MM.1S (cell line): ENCODE data around the gene GAS7.

Experiments used
- DNase-seq: peaks from one replicate; pipeline ENCODE4 v3.0.0-alpha.2; 2015
- H2AFZ ChIP-seq: fragments of 300-600 bp; sonication (generic); 2 replicates; pipeline ENCODE4 v1.6.0; 2016; ENCODE audit warnings: antibody characterized with exemption, low read length
- H3F3A ChIP-seq: fragments of 300-600 bp; sonication (generic); 2 replicates; pipeline ENCODE4 v1.6.1; 2016; ENCODE audit warnings: mild to moderate bottlenecking, antibody characterized with exemption, low read length, moderate library complexity, mixed read lengths; ENCODE audit not compliant: insufficient read depth
- H3K27ac ChIP-seq: fragments of 300-600 bp; sonication (generic); 2 replicates; pipeline ENCODE4 v1.5.1; 2016; ENCODE audit warnings: mild to moderate bottlenecking, low read length
- H3K27me3 ChIP-seq: fragments of 300-600 bp; sonication (generic); replicated peaks from 2 replicates; pipeline ENCODE4 v1.6.0; 2016; ENCODE audit warnings: low read length; ENCODE audit not compliant: insufficient read depth
- H3K36me3 ChIP-seq: fragments of 300-600 bp; sonication (generic); replicated peaks from 2 replicates; pipeline ENCODE4 v1.6.1; 2016; ENCODE audit warnings: mild to moderate bottlenecking, low read length, mixed read lengths; ENCODE audit not compliant: insufficient read depth
- H3K4me1 ChIP-seq: fragments of 300-600 bp; sonication (generic); 2 replicates; pipeline ENCODE4 v1.6.1; 2016; ENCODE audit warnings: low read length, mixed read lengths
- H3K4me2 ChIP-seq: fragments of 300-600 bp; sonication (generic); 2 replicates; pipeline ENCODE4 v1.6.0; 2016; ENCODE audit warnings: low read depth, low read length
- H3K4me3 ChIP-seq: fragments of 300-600 bp; sonication (generic); 2 replicates; pipeline ENCODE4 v1.5.1; 2016; ENCODE audit warnings: low read length, mixed read lengths
- H3K79me2 ChIP-seq: fragments of 300-600 bp; sonication (generic); 2 replicates; pipeline ENCODE4 v1.6.1; 2016; ENCODE audit warnings: mixed run types, low read length, mixed read lengths
- H3K9ac ChIP-seq: fragments of 300-600 bp; sonication (generic); 2 replicates; pipeline ENCODE4 v1.6.1; 2016; ENCODE audit warnings: low read length, mixed read lengths
- H3K9me2 ChIP-seq: fragments of 300-600 bp; sonication (generic); replicated peaks from 2 replicates; pipeline ENCODE4 v1.6.1; 2016; ENCODE audit warnings: mild to moderate bottlenecking, low read length, mixed read lengths; ENCODE audit not compliant: insufficient read depth
- H3K9me3 ChIP-seq: fragments of 300-600 bp; sonication (generic); replicated peaks from 2 replicates; pipeline ENCODE4 v1.6.1; 2016; ENCODE audit warnings: mild to moderate bottlenecking, low read length, mixed read lengths; ENCODE audit not compliant: insufficient read depth
- H4K20me1 ChIP-seq: fragments of 300-600 bp; sonication (generic); 2 replicates; pipeline ENCODE4 v1.6.1; 2016; ENCODE audit warnings: mild to moderate bottlenecking, low read length, moderate library complexity, mixed read lengths; ENCODE audit not compliant: insufficient read depth
- CTCF ChIP-seq: fragments of 300-600 bp; sonication (generic); IDR thresholded peaks from 2 replicates; pipeline ENCODE4 v1.5.1; 2016; ENCODE audit warnings: antibody characterized with exemption, low read length, mixed read lengths
- EZH2 ChIP-seq: fragments of 300-600 bp; sonication (generic); optimal IDR thresholded peaks from 2 replicates; pipeline ENCODE3; 2017; ENCODE audit warnings: low read depth, mild to moderate bottlenecking, antibody characterized with exemption, low read length, mixed read lengths
- EZH2phosphoT487 ChIP-seq: fragments of 300-600 bp; sonication (generic); IDR thresholded peaks from 2 replicates; pipeline ENCODE4 v1.6.1; 2018; ENCODE audit warnings: antibody characterized with exemption, low read length

Gene GAS7

GRCh38 chr17:10050597-10051101, 147.8 kb downstream of the GAS7 start:
- H3K4me1 ChIP-seq, result peaks cover 5% of the 10 kb centered on the region; the same call in 1 of the 2 replicates

DNA sequence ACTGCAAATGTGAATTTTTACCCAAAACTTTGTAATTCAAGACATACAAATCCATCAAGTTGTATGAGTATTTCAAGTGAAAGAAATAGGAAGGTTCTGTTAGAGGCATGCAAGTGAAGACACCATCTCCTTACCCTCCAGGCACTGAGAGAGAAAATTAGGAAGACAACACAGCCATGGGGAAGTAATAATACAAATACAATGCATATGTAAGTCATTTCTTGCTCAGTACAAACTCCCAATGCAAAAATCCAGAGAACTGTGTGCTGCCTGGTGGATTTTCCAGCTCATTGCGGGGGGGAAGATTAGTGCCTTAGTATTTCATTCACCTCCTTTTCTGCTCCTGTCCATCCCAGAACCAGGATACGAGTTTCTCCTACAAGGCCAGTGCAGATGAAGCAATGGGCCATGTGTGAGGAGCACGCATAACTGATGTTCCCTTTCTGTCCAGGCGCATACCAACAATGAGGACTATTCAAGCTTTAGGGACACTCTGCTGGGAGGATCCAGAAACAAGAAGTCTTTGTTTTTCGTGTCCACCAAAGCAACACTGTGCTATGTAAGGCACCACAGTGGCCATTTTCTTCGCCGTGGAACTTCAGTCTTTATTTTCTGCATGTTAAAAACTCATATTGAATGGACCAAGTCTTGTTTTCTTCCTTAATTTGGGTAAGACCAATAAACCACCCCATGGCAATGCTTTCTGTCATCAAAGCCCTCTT, 149.6 kb downstream of the GAS7 start:
- no peak overlapping the region for H3K9ac ChIP-seq
- no peak overlapping the region for H3K4me2 ChIP-seq
- H3K4me1 ChIP-seq, result peaks cover 5% of the 10 kb centered on the region; the same call in 1 of the 2 replicates
- no peak overlapping the region for H2AFZ ChIP-seq
- no peaks in the 10 kb centered on the region for H4K20me1 ChIP-seq
- no peaks in the 10 kb centered on the region for H3K9me2 ChIP-seq
- TF ChIP-seq EZH2 (no peak), CTCF (no peak), EZH2phosphoT487 (no peak)
- no peak overlapping the region for H3K4me3 ChIP-seq
- peaks cover 4% of the 10 kb centered on the region; the same call in 1 of the 2 replicates for H3K27me3 ChIP-seq
- H3K9me3 ChIP-seq, result no peaks in the 10 kb centered on the region
- DNase-seq, result no peak
- no peaks in the 10 kb centered on the region for H3K79me2 ChIP-seq
- no peaks in the 10 kb centered on the region for H3F3A ChIP-seq
- no peak overlapping the region for H3K27ac ChIP-seq
- no peaks in the 10 kb centered on the region for H3K36me3 ChIP-seq

More at GRCh38 chr17:10050597-10051101, 147.8 kb downstream of the GAS7 start:
- H3K9me3 ChIP-seq, result no peaks in the 10 kb centered on the region
- no peaks in the 10 kb centered on the region for H3K79me2 ChIP-seq
- no peak overlapping the region for H3K4me3 ChIP-seq
- DNase-seq, result peak; percentile 7
- no peak overlapping the region for H3K9ac ChIP-seq
- H3K9me2 ChIP-seq, result no peaks in the 10 kb centered on the region
- no peak overlapping the region for H3K27ac ChIP-seq
- TF ChIP-seq EZH2phosphoT487 (no peak), CTCF (no peak), EZH2 (no peak)
- no peaks in the 10 kb centered on the region for H3K36me3 ChIP-seq
- H3K27me3 ChIP-seq, result peaks cover 4% of the 10 kb centered on the region; the same call in 1 of the 2 replicates
- no peak overlapping the region for H2AFZ ChIP-seq
- no peak overlapping the region for H3K4me2 ChIP-seq
- no peaks in the 10 kb centered on the region for H4K20me1 ChIP-seq
- no peaks in the 10 kb centered on the region for H3F3A ChIP-seq

DNA sequence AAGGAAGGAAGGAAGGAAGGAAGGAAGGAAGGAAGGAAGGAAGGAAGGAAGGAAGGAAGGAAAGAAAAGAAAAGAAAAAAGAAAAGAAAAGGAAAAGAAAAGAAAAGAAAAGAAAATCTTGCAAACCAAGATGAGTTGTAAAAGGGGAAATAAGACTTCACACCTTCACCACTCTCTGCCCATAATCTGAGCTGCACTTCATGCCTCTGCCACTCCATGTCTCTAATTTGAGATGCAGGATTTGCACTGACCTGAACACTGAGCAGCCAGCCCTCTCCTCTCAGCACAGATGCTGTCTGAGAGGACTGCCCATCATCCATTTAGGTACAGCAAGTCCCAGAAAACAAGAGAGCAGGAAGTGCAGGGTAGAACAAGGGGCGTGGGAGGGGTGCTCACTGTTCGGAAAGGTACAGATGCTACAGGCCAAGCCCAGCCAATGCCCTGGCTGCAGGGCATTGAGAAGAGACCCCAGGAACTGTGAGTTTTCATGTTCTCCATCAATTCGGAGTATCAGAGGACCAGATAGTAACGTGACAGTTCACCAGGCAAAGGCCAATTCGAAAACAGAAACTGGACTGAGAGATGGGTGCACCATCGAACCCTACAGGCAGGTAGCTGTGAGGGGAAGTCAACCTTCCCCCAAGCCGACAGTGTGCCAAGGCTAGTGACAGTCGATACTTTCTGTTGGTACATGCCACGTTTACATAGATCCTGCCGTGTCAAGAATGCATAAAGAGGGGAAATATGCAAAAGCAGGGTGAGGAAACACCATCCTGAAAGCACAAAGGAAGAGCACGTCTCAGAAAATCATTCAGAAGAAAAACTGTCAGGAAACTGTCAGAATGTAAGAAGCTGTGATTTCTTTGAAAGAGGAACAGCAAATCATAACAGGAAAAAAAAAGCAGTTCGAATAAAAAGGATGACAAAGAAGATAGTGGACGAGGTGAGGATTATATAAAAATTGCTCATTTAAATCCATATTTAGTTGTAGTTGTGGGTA, 151.3 kb downstream of the GAS7 start:
- no peaks in the 10 kb centered on the region for H3F3A ChIP-seq
- peaks cover 5% of the 10 kb centered on the region; the same call in 1 of the 2 replicates for H3K4me1 ChIP-seq
- H3K36me3 ChIP-seq, result no peaks in the 10 kb centered on the region
- DNase-seq, result no peak
- no peak overlapping the region for H3K4me3 ChIP-seq
- H4K20me1 ChIP-seq, result no peaks in the 10 kb centered on the region
- no peak for TF ChIP-seq CTCF
- TF ChIP-seq EZH2phosphoT487, result no peak
- no peak for TF ChIP-seq EZH2
- no peak overlapping the region for H3K9ac ChIP-seq
- H3K9me3 ChIP-seq, result no peaks in the 10 kb centered on the region
- no peaks in the 10 kb centered on the region for H3K79me2 ChIP-seq
- H2AFZ ChIP-seq, result no peak overlapping the region
- no peak overlapping the region for H3K27ac ChIP-seq
- H3K4me2 ChIP-seq, result peak overlapping the region; percentile 30; the same call in 1 of the 2 replicates
- H3K9me2 ChIP-seq, result no peaks in the 10 kb centered on the region
- no peaks in the 10 kb centered on the region; the same call in 1 of the 2 replicates for H3K27me3 ChIP-seq
